ENCODE data around the gene ZNF318. TPM values are rescaled to one million over a fixed set of nuclear protein-coding genes. Genes with fewer than 3 reads are reported as not detected.
"Not testable (repeated sequence)": the region's sequence is repeated elsewhere in the genome, so short reads cannot be mapped to it uniquely, and the experiment has no call there.

ZNF318 gene
- polyA plus RNA-seq, 4 donors: 27.1 to 32.3 (median 28.4) TPM

- no peak for DNase-seq (ENCODE audit: low read depth in 4 of 4, low spot score in 3 of 4)
These were observed 17.0 kb upstream of the ZNF318 start for GRCh38 chr6:43386492-43386891.

- DNase-seq (ENCODE audit: low read depth in 4 of 4, low spot score in 3 of 4): no peak
These were observed 13.7 kb upstream of the ZNF318 start for GRCh38 chr6:43383021-43383667.

GRCh38 chr6:43380858-43381257 lies 11.4 kb upstream of the ZNF318 start:
- DNase-seq (ENCODE audit: low read depth in 4 of 4, low spot score in 3 of 4): not testable (repeated sequence)

- DNase-seq (ENCODE audit: low read depth in 4 of 4, low spot score in 3 of 4): no peak
These were observed 9.2 kb upstream of the ZNF318 start for GRCh38 chr6:43378631-43379030.

GRCh38 chr6:43377710-43378229 lies 8.3 kb upstream of the ZNF318 start:
- DNase-seq (ENCODE audit: low read depth in 4 of 4, low spot score in 3 of 4): no peak

GRCh38 chr6:43376551-43376981 lies 7.1 kb upstream of the ZNF318 start:
- no peak for DNase-seq (ENCODE audit: low read depth in 4 of 4, low spot score in 3 of 4)

GRCh38 chr6:43375693-43376092 lies 6.2 kb upstream of the ZNF318 start:
- DNase-seq (ENCODE audit: low read depth in 4 of 4, low spot score in 3 of 4): no peak

- DNase-seq (ENCODE audit: low read depth in 4 of 4, low spot score in 3 of 4): no peak
These were observed 3.9 kb upstream of the ZNF318 start for GRCh38 chr6:43373252-43373875.

- not testable (repeated sequence) for DNase-seq (ENCODE audit: low read depth in 4 of 4, low spot score in 3 of 4)
These were observed 645 bp upstream of the ZNF318 start for GRCh38 chr6:43370003-43370580.

GRCh38 chr6:43368259-43369160 lies 937 bp downstream of the ZNF318 start:
- peak in 3 of 4 donors; percentile 29 to 46 (median 31) for DNase-seq (ENCODE audit: low read depth in 4 of 4, low spot score in 3 of 4)

GRCh38 chr6:43367245-43367984 lies 2.0 kb downstream of the ZNF318 start:
- DNase-seq (ENCODE audit: low read depth in 4 of 4, low spot score in 3 of 4): no peak

- DNase-seq (ENCODE audit: low read depth in 4 of 4, low spot score in 3 of 4): no peak
These were observed 8.2 kb downstream of the ZNF318 start for GRCh38 chr6:43361269-43361668.

- no peak for DNase-seq (ENCODE audit: low read depth in 4 of 4, low spot score in 3 of 4)
These were observed 9.6 kb downstream of the ZNF318 start for GRCh38 chr6:43359831-43360230.

GRCh38 chr6:43359381-43359780 lies 10.1 kb downstream of the ZNF318 start:
- no peak for DNase-seq (ENCODE audit: low read depth in 4 of 4, low spot score in 3 of 4)

- no peak for DNase-seq (ENCODE audit: low read depth in 4 of 4, low spot score in 3 of 4)
These were observed 13.4 kb downstream of the ZNF318 start for GRCh38 chr6:43355862-43356590.

GRCh38 chr6:43351951-43352350 lies 17.5 kb downstream of the ZNF318 start:
- DNase-seq (ENCODE audit: low read depth in 4 of 4, low spot score in 3 of 4): not testable (repeated sequence)

- DNase-seq (ENCODE audit: low read depth in 4 of 4, low spot score in 3 of 4): no peak
These were observed 22.0 kb downstream of the ZNF318 start for GRCh38 chr6:43347444-43347843.

- no peak for DNase-seq (ENCODE audit: low read depth in 4 of 4, low spot score in 3 of 4)
These were observed 22.4 kb downstream of the ZNF318 start for GRCh38 chr6:43347021-43347420.

GRCh38 chr6:43346243-43346642 lies 23.2 kb downstream of the ZNF318 start:
- DNase-seq (ENCODE audit: low read depth in 4 of 4, low spot score in 3 of 4): not testable (repeated sequence)

Measured in left renal pelvis (tissue), 4 donors.